HG03196 (cell line): ENCODE results near the gene PDF.

Experiments used
- ATAC-seq: cut with Tn5 transposase; IDR thresholded peaks from one replicate; pipeline ENCODE4 v1.9.1; 2021; ENCODE audit not compliant: unreplicated experiment

The PDF gene

DNA sequence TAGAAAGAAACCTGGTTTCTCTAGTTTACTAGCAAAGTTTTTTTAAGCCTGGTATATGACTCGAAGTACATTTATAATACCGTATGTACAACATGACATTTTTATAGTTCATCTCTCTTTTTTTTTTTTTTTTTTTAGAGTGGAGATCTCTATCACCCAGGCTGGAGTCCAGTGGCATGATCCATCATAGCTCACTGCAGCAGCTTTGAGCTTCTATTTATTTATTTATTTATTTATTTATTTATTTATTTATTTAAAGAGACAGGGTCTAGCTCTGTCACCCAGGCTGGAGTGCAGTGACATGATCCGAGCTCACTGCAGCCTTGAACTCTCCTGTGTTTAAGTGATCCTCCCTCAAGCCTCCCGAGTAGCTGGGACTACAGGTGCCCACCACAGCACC is 45.1 kb downstream of the PDF start:
- no peak for ATAC-seq

DNA sequence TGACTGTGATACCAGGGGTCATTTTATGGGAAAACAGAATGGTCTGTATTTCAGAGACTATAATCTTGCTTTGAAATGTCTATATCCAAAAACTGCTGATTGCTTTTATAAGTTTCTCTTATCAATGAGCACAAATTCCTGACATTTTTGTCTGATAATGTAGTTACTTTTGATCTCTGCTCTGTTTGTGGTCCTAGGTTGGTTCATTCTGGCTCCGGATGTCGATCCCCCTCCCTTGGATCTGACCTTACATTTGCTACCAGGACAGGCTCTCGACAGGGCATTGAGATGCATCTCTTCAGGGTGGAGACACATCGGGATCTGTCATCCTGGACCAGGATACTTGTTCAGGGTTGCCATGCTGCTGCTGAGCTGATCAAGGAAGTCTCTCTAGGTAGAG is 46.5 kb downstream of the PDF start:
- no peak for ATAC-seq

- no peak for ATAC-seq
Observed at GRCh38 chr16:69277413-69277812, 53.0 kb downstream of the PDF start.
